ENCODE results near the gene GPR63.

GRCh38 chr6:96781557-96781956, 55.7 kb downstream of the GPR63 start:
- TF ChIP-seq CHD1 (IDR thresholded peaks at IDR 0.05; ENCODE audit: low read length) (no peak), ZNF507 (tag; conservative IDR thresholded peaks at IDR 0.05) (no peak), ZNF318 (IDR thresholded peaks at IDR 0.05; ENCODE audit: borderline replicate concordance in 1 of 2, low read depth in 1 of 2) (no peak), SNAPC5 (CRISPR knock-in tag; IDR thresholded peaks at IDR 0.05) (no peak), MAFF (IDR thresholded peaks at IDR 0.05; ENCODE audit: low read length) (no peak), ZNF717 (CRISPR knock-in tag; IDR thresholded peaks at IDR 0.05) (no peak), ZNF583 (CRISPR knock-in tag; IDR thresholded peaks at IDR 0.05) (no peak), SLC30A9 (CRISPR knock-in tag; IDR thresholded peaks at IDR 0.05) (no peak), CHD4 (IDR thresholded peaks at IDR 0.05; ENCODE audit: insufficient read depth, insufficient replicate concordance, low read depth, low read length, poor library complexity, severe bottlenecking) (no peak)

Measured in K562 (cell line).